ENCODE measurements around the gene ATG16L1. TPM values are rescaled to one million over a fixed set of nuclear protein-coding genes. Genes with fewer than 3 reads are reported as not detected.

Gene ATG16L1
- total and polyA plus RNA-seq, 9 of the 15 experiments (the other 6 are each of a cell fraction or from before 2014, with no cell fraction given): 6.4 to 21.3 (median 17.2) TPM

- TF ChIP-seq, protein P1, sequence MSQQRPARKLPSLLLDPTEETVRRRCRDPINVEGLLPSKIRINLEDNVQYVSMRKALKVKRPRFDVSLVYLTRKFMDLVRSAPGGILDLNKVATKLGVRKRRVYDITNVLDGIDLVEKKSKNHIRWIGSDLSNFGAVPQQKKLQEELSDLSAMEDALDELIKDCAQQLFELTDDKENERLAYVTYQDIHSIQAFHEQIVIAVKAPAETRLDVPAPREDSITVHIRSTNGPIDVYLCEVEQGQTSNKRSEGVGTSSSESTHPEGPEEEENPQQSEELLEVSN (IDR thresholded peaks at IDR 0.05; ENCODE audit: borderline replicate concordance in 1 of 2, extremely low read depth in 1 of 2, insufficient read depth in 1 of 2, insufficient read length in 1 of 2, low read depth in 1 of 2, low read length in 1 of 2, poor library complexity in 1 of 2, severe bottlenecking in 1 of 2): peak; percentile 58 to 84
- TF ChIP-seq ZKSCAN3 (CRISPR knock-in tag; IDR thresholded peaks at IDR 0.05): no peak
- TF ChIP-seq ATF1 (CRISPR knock-in tag; IDR thresholded peaks at IDR 0.05): peak; percentile 87
- TF ChIP-seq ATF1 (tag; IDR thresholded peaks at IDR 0.05): peak; percentile 97
- TF ChIP-seq ZBTB12 (CRISPR knock-in tag; IDR thresholded peaks at IDR 0.05): peak; percentile 93
- TF ChIP-seq MCM5 (IDR thresholded peaks at IDR 0.05; ENCODE audit: low read depth): no peak
- 0 out of 2 replicates have a peak, but pooled peaks have one; percentile 29 for TF ChIP-seq TAF7 (tag; IDR thresholded peaks at IDR 0.05)
- TF ChIP-seq CXXC5 (CRISPR knock-in tag; IDR thresholded peaks at IDR 0.05): peak; percentile 69
- no peak for TF ChIP-seq KLF16 (IDR thresholded peaks at IDR 0.05)
- peak; percentile 98 for TF ChIP-seq ELF1 (tag; IDR thresholded peaks at IDR 0.05)
- no peak for TF ChIP-seq ILF3 (IDR thresholded peaks at IDR 0.05; ENCODE audit: borderline replicate concordance)
- peak; percentile 81; the same call in 1 of the 2 replicates for TF ChIP-seq ATF7 (IDR thresholded peaks at IDR 0.05)
- TF ChIP-seq KLF6 (CRISPR knock-in tag; IDR thresholded peaks at IDR 0.05; ENCODE audit: borderline replicate concordance): no peak
- peak in 1 of 2 experiments; percentile 82; a peak in 1 of 4 replicates for TF ChIP-seq KDM4B (IDR thresholded peaks at IDR 0.05; ENCODE audit: borderline replicate concordance in 2 of 2, low read depth in 1 of 2)
- no peak for TF ChIP-seq ERF (CRISPR knock-in tag; IDR thresholded peaks at IDR 0.05)
- no peak for TF ChIP-seq ZC3H4 (CRISPR knock-in tag; IDR thresholded peaks at IDR 0.05; ENCODE audit: borderline replicate concordance)
- TF ChIP-seq PHF8 (IDR thresholded peaks at IDR 0.05; ENCODE audit: borderline replicate concordance, low read length): peak; percentile 81; the same call in 1 of the 2 replicates
- TF ChIP-seq HES1 (IDR thresholded peaks at IDR 0.05; ENCODE audit: low read depth): no peak
- no peak for TF ChIP-seq ZHX1 (conservative IDR thresholded peaks at IDR 0.05; ENCODE audit: low read length)
- TF ChIP-seq ZNF384 (IDR thresholded peaks at IDR 0.05; ENCODE audit: low read depth, low read length): peak; percentile 51; the same call in 1 of the 2 replicates
- no peak for TF ChIP-seq MED1 (CRISPR knock-in tag; IDR thresholded peaks at IDR 0.05; ENCODE audit: borderline replicate concordance)
- peak; percentile 44 for TF ChIP-seq FIP1L1 (IDR thresholded peaks at IDR 0.05; ENCODE audit: low read depth, low read length, poor library complexity, severe bottlenecking)
- TF ChIP-seq TRIM28 (IDR thresholded peaks at IDR 0.05): no peak
- peak; percentile 22 for TF ChIP-seq ASH1L (IDR thresholded peaks at IDR 0.05; ENCODE audit: borderline replicate concordance, low read depth, partially characterized antibody)
These were observed at the start of gene ATG16L1 (continued) for GRCh38 chr2:233251306-233252116.

All from K562 (cell line).